Peyer's patch (tissue), 4 donors: ENCODE measurements around the gene HES1. TPM values are rescaled to one million over a fixed set of nuclear protein-coding genes. Genes with fewer than 3 reads are reported as not detected.

Experiments used
- DNase-seq, 3 donors: peaks; one replicate each; pipeline ENCODE4 v3.0.0-alpha.2; 2017 to 2019
- H3K27ac ChIP-seq, 4 donors: fragments of 200-600 bp; sonication (generic); one replicate each; pipeline ENCODE4 v1.5.1; 2016 to 2019
- H3K27me3 ChIP-seq, 2 donors: fragments of 200-600 bp; sonication (generic); one replicate each; pipeline ENCODE4 v1.5.1; 2019
- H3K36me3 ChIP-seq, 3 donors: fragments of 200-600 bp; sonication (generic); one replicate each; pipeline ENCODE4 v1.5.1; 2016 to 2019
- H3K4me1 ChIP-seq, 4 donors: fragments of 200-600 bp; sonication (generic); one replicate each; pipeline ENCODE4 v1.5.1; 2016 to 2019
- H3K4me3 ChIP-seq, 4 donors: fragments of 200-600 bp; sonication (generic); 1 replicate in 3 of 4; 2 replicates in 1 of 4; pipeline ENCODE4 v1.5.1; 2016 to 2019; ENCODE audit warnings: mild to moderate bottlenecking in 1 of 4
- H3K9me3 ChIP-seq, 4 donors: fragments of 200-600 bp; sonication (generic); one replicate each; pipeline ENCODE4 v1.5.1; 2016 to 2019; ENCODE audit warnings: mild to moderate bottlenecking in 1 of 4
- POLR2A ChIP-seq, 2 donors: fragments of 450-650 bp; IDR thresholded peaks; one replicate each; pipeline ENCODE4 v1.5.1; 2017; ENCODE audit warnings: antibody characterized with exemption in 2 of 2, mild to moderate bottlenecking in 2 of 2, moderate library complexity in 2 of 2
- total RNA-seq, 4 donors: library from RNA; depleted of rRNA; stranded (reverse); fragments of >200 nt; gene quantifications; one replicate each; pipeline ENCODE4 v1.1.0, GENCODE V29; 2016
- TF ChIP-seq, protein P1 (sequence below), 6 experiments: fragments of 450-650 bp in 4 of 6; fragments of 200-600 bp in 2 of 6; sonication (generic) in 1 of 6; IDR thresholded peaks; one replicate each; pipeline ENCODE4 v1.5.1; 2017 to 2019; ENCODE audit warnings: antibody characterized with exemption in 6 of 6, mild to moderate bottlenecking in 3 of 6, moderate library complexity in 1 of 6

Gene HES1
- total RNA-seq, 4 donors from 2014 or later: 32.2 to 65.6 (median 49.4) TPM

GRCh38 chr3:194119831-194120590, 15.9 kb upstream of the HES1 start:
- Histone ChIP-seq H3K4me3 (no peak overlapping the region), H3K36me3 (no peaks in the 10 kb centered on the region), H3K9me3 (no peaks in the 10 kb centered on the region), H3K4me1 (peaks cover 0 to 27% (median 2%) of the 10 kb centered on the region in 4 donors), H3K27ac (no peak overlapping the region), H3K27me3 (no peaks in the 10 kb centered on the region)
- DNase-seq: peak in 1 of 3 donors; percentile 32
- TF ChIP-seq POLR2A (IDR thresholded peaks at IDR 0.05): no peak
- TF ChIP-seq, protein P1, sequence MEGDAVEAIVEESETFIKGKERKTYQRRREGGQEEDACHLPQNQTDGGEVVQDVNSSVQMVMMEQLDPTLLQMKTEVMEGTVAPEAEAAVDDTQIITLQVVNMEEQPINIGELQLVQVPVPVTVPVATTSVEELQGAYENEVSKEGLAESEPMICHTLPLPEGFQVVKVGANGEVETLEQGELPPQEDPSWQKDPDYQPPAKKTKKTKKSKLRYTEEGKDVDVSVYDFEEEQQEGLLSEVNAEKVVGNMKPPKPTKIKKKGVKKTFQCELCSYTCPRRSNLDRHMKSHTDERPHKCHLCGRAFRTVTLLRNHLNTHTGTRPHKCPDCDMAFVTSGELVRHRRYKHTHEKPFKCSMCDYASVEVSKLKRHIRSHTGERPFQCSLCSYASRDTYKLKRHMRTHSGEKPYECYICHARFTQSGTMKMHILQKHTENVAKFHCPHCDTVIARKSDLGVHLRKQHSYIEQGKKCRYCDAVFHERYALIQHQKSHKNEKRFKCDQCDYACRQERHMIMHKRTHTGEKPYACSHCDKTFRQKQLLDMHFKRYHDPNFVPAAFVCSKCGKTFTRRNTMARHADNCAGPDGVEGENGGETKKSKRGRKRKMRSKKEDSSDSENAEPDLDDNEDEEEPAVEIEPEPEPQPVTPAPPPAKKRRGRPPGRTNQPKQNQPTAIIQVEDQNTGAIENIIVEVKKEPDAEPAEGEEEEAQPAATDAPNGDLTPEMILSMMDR (IDR thresholded peaks at IDR 0.05): no peak

GRCh38 chr3:194120789-194121770, 14.9 kb upstream of the HES1 start:
- Histone ChIP-seq H3K27ac (no peak overlapping the region), H3K27me3 (no peaks in the 10 kb centered on the region), H3K36me3 (no peaks in the 10 kb centered on the region), H3K9me3 (no peaks in the 10 kb centered on the region), H3K4me1 (peaks cover 0 to 27% (median 2%) of the 10 kb centered on the region in 4 donors), H3K4me3 (no peak overlapping the region)
- peak in 2 of 3 donors; percentile 11 to 21 for DNase-seq
- TF ChIP-seq POLR2A (IDR thresholded peaks at IDR 0.05): no peak
- TF ChIP-seq, protein P1 (IDR thresholded peaks at IDR 0.05): no peak

DNA sequence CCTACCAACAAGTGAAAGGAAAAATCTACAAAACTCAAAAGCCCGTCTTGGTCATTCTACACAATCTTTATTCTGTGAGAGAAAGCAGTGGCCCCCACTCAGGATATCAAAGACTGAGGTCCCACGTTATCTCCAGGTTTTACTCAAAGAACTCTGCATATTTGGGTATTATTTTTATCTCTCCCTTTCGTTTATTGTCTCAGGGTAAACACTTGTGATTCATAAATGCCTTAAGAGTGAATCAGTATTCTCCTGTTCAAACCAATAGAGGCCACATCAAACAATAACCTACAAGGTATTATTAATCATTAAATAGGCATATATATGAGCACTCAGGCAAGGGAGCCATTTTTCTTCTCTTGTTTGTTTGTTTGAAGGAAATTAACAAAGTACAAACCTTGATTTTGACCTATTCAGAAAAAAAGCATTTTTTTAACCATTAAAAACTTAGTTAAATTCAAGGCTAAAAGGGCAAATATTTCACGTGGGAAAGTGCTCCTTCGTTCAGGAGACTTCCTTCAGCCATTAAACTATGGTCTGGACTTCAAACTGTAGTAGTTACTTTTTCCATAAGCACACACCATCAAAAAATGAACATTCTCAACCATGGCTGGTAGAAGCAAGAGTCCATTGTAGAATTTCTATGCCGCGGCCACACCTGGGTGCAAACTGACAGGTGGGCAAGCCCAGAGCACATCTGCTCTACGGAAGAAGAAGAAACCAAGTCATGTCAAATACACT, 13.9 kb upstream of the HES1 start:
- DNase-seq: peak in 1 of 3 donors; percentile 24
- H3K4me1 ChIP-seq: peaks cover 0 to 22% (median 2%) of the 10 kb centered on the region in 4 donors

GRCh38 chr3:194123726-194124125, 12.2 kb upstream of the HES1 start:
- no peak for DNase-seq
- Histone ChIP-seq H3K9me3 (no peaks in the 10 kb centered on the region), H3K4me1 (peaks cover 0 to 15% (median 2%) of the 10 kb centered on the region in 4 donors), H3K4me3 (peak overlapping the region in 1 of 4 donors; percentile 22), H3K36me3 (no peaks in the 10 kb centered on the region), H3K27me3 (no peaks in the 10 kb centered on the region), H3K27ac (peak overlapping the region in 2 of 4 donors; percentile 28 to 69)
- TF ChIP-seq, protein P1 (IDR thresholded peaks at IDR 0.05): no peak
- TF ChIP-seq POLR2A (IDR thresholded peaks at IDR 0.05): no peak

More for the DNA sequence above, 13.9 kb upstream of the HES1 start:
- Histone ChIP-seq H3K27ac (peak overlapping the region in 1 of 4 donors; percentile 19), H3K4me3 (no peak overlapping the region), H3K36me3 (no peaks in the 10 kb centered on the region), H3K9me3 (no peaks in the 10 kb centered on the region), H3K27me3 (no peaks in the 10 kb centered on the region)
- no peak for TF ChIP-seq POLR2A (IDR thresholded peaks at IDR 0.05)

- Histone ChIP-seq H3K9me3 (no peaks in the 10 kb centered on the region), H3K36me3 (no peaks in the 10 kb centered on the region), H3K27me3 (no peaks in the 10 kb centered on the region), H3K4me1 (peaks cover 0 to 19% (median 2%) of the 10 kb centered on the region in 4 donors), H3K4me3 (peak overlapping the region in 1 of 4 donors; percentile 22), H3K27ac (peak overlapping the region in 2 of 4 donors; percentile 28 to 69)
- TF ChIP-seq, protein P1 (IDR thresholded peaks at IDR 0.05): no peak
- TF ChIP-seq POLR2A (IDR thresholded peaks at IDR 0.05): peak in 1 of 2 donors; percentile 18
- peak in 1 of 3 donors; percentile 49 for DNase-seq
These were observed 11.8 kb upstream of the HES1 start for GRCh38 chr3:194124193-194124592.
